ENCODE data around the gene ZNF189.

ZNF189 gene

GRCh38 chr9:101450931-101451330 lies 52.3 kb downstream of the ZNF189 start:
- H2AFZ ChIP-seq (ENCODE audit: low read depth) = no peak overlapping the region
- peaks cover 13% of the 10 kb centered on the region for H3K4me1 ChIP-seq (ENCODE audit: low read depth, poor library complexity, severe bottlenecking)
- H3K27me3 ChIP-seq (ENCODE audit: insufficient read depth, low read depth) = no peaks in the 10 kb centered on the region

GRCh38 chr9:101451498-101451897 lies 52.8 kb downstream of the ZNF189 start:
- no peaks in the 10 kb centered on the region for H4K20me1 ChIP-seq (ENCODE audit: insufficient read depth)
- no peaks in the 10 kb centered on the region for H3K27me3 ChIP-seq (ENCODE audit: insufficient read depth, low read depth)
- H2AFZ ChIP-seq (ENCODE audit: low read depth) = no peak overlapping the region
- no peak overlapping the region for H3K4me2 ChIP-seq
- no peak overlapping the region for H3K4me3 ChIP-seq (IDR thresholded peaks at IDR 0.05; ENCODE audit: insufficient read depth, low read depth, low read length)
- TF ChIP-seq CTCF (conservative IDR thresholded peaks at IDR 0.05; ENCODE audit: low read depth, low read length) = no peak
- H3K79me2 ChIP-seq (ENCODE audit: insufficient read depth, low read depth) = no peaks in the 10 kb centered on the region
- H3K4me1 ChIP-seq (ENCODE audit: low read depth, poor library complexity, severe bottlenecking) = peaks cover 13% of the 10 kb centered on the region
- H3K9ac ChIP-seq = no peak overlapping the region
- H3K27ac ChIP-seq = no peak overlapping the region
- no peaks in the 10 kb centered on the region for H3K36me3 ChIP-seq (ENCODE audit: insufficient read depth)

More at GRCh38 chr9:101450931-101451330, 52.3 kb downstream of the ZNF189 start:
- no peak overlapping the region for H3K4me3 ChIP-seq (IDR thresholded peaks at IDR 0.05; ENCODE audit: insufficient read depth, low read depth, low read length)
- no peak overlapping the region for H3K4me2 ChIP-seq
- no peaks in the 10 kb centered on the region for H3K36me3 ChIP-seq (ENCODE audit: insufficient read depth)
- H3K27ac ChIP-seq = no peak overlapping the region
- no peaks in the 10 kb centered on the region for H4K20me1 ChIP-seq (ENCODE audit: insufficient read depth)
- TF ChIP-seq CTCF (conservative IDR thresholded peaks at IDR 0.05; ENCODE audit: low read depth, low read length) = no peak
- no peak overlapping the region for H3K9ac ChIP-seq
- no peaks in the 10 kb centered on the region for H3K79me2 ChIP-seq (ENCODE audit: insufficient read depth, low read depth)

- no peak overlapping the region for H3K4me3 ChIP-seq (IDR thresholded peaks at IDR 0.05; ENCODE audit: insufficient read depth, low read depth, low read length)
- no peak overlapping the region for H3K9ac ChIP-seq
- no peak overlapping the region for H3K27ac ChIP-seq
- no peaks in the 10 kb centered on the region for H3K27me3 ChIP-seq (ENCODE audit: insufficient read depth, low read depth)
- no peaks in the 10 kb centered on the region for H4K20me1 ChIP-seq (ENCODE audit: insufficient read depth)
- no peaks in the 10 kb centered on the region for H3K36me3 ChIP-seq (ENCODE audit: insufficient read depth)
- H3K4me1 ChIP-seq (ENCODE audit: low read depth, poor library complexity, severe bottlenecking) = peaks cover 4% of the 10 kb centered on the region
- no peaks in the 10 kb centered on the region for H3K79me2 ChIP-seq (ENCODE audit: insufficient read depth, low read depth)
- no peak for TF ChIP-seq CTCF (conservative IDR thresholded peaks at IDR 0.05; ENCODE audit: low read depth, low read length)
- no peak overlapping the region for H3K4me2 ChIP-seq
- no peak overlapping the region for H2AFZ ChIP-seq (ENCODE audit: low read depth)
Measured at GRCh38 chr9:101453776-101454570, 55.3 kb downstream of the ZNF189 start.

GRCh38 chr9:101455656-101456240 lies 57.1 kb downstream of the ZNF189 start:
- Histone ChIP-seq H3K9ac (no peak overlapping the region), H3K4me2 (no peak overlapping the region), H3K79me2 (ENCODE audit: insufficient read depth, low read depth) (no peaks in the 10 kb centered on the region), H3K4me1 (ENCODE audit: low read depth, poor library complexity, severe bottlenecking) (no peaks in the 10 kb centered on the region), H3K4me3 (IDR thresholded peaks at IDR 0.05; ENCODE audit: insufficient read depth, low read depth, low read length) (no peak overlapping the region), H3K36me3 (ENCODE audit: insufficient read depth) (no peaks in the 10 kb centered on the region), H3K27me3 (ENCODE audit: insufficient read depth, low read depth) (no peaks in the 10 kb centered on the region), H4K20me1 (ENCODE audit: insufficient read depth) (no peaks in the 10 kb centered on the region), H3K27ac (no peak overlapping the region), H2AFZ (ENCODE audit: low read depth) (no peak overlapping the region)
- TF ChIP-seq CTCF (conservative IDR thresholded peaks at IDR 0.05; ENCODE audit: low read depth, low read length) = no peak
